Measurements from ENCODE around the gene POU3F3.

Gene POU3F3

DNA sequence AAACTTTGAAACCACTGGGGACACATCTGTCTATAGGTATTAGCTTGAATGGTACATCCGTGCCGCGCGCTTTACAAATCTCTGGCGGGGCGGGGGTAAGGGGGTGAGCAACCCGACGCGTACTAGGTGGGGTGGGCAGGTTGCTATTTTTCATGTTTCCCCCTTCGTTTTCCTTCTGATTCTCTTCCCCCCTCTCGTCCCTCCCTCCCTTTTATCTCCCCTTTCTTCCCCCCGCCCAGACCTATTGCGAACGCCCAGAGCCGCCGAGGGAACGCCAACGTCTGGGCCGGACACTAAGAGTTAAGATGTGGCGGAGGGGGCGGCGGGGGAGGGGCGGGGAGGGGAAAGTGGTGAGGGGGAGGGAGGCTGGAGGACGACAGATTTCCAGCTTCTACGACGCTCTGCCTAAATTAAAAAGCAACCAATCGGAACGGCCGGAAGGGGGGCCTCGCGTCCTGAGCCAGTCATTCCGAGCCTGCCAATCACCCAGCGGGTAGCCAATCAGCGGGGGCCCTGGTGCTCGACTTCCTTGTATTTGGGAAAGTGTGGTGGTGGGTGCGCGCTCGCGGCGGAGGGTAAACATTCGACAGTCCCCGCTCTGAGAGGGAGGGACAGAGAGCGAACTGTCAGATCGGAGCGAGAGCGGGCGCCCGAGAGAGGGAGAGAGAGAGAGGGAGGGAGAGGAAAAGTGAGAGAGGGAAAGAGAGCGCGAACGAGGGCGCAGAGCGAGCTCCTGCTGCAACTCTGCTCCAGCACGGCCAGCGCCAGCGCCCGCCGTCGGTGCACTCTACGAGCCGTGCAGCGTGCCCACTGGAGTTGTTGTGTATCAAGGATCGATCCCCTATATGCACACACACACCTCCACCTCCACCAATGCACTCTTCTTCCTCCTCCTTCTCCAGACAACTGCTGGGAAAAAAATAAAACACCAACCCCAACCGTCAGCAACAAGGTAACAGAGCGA is at the start of gene POU3F3:
TSS of gene POU3F3 (plus strand) at position 582 of the 964 bp plus-strand sequence. CDS start 1,396 bp downstream, outside the sequence.
- H3K9me3 ChIP-seq (ENCODE audit: control insufficient read depth, insufficient read depth, low read depth, low read length): no peaks in the 10 kb centered on the region
- peaks cover 16% of the 10 kb centered on the region for H3K4me1 ChIP-seq (ENCODE audit: control insufficient read depth, insufficient read depth, low read length)
- peak within 1 kb of the TSS; percentile 99 for H3K27ac ChIP-seq (ENCODE audit: extremely low read depth, low read depth, low read length)
- ChIA-PET POLR2A (interaction anchor here (0.9 to 2.2 kb wide), 5 partner anchors 8 to 151 kb away, joined by 3 to 7 read pairs (median 5); no protein-coding TSS in a partner anchor), CTCF (interaction anchor here (0.7 kb wide), 1 partner anchor 347 kb away, joined by 4 read pairs; no protein-coding TSS in a partner anchor)
- H3K4me3 ChIP-seq (ENCODE audit: low read depth, low read length): peak within 1 kb of the TSS; percentile 62
- peaks cover 6 to 8% of the 10 kb centered on the region in 2 experiments for H3K36me3 ChIP-seq (ENCODE audit: control insufficient read depth in 2 of 2, insufficient read depth in 1 of 2, low read length in 2 of 2)
- TF ChIP-seq ZNF174 (tag by site-specific recombination; IDR thresholded peaks at IDR 0.05): no peak
- TF ChIP-seq ZNF791 (tag by site-specific recombination; IDR thresholded peaks at IDR 0.05): no peak
- TF ChIP-seq ZXDB (tag by site-specific recombination; IDR thresholded peaks at IDR 0.05): peak; percentile 59
- TF ChIP-seq, protein P1, sequence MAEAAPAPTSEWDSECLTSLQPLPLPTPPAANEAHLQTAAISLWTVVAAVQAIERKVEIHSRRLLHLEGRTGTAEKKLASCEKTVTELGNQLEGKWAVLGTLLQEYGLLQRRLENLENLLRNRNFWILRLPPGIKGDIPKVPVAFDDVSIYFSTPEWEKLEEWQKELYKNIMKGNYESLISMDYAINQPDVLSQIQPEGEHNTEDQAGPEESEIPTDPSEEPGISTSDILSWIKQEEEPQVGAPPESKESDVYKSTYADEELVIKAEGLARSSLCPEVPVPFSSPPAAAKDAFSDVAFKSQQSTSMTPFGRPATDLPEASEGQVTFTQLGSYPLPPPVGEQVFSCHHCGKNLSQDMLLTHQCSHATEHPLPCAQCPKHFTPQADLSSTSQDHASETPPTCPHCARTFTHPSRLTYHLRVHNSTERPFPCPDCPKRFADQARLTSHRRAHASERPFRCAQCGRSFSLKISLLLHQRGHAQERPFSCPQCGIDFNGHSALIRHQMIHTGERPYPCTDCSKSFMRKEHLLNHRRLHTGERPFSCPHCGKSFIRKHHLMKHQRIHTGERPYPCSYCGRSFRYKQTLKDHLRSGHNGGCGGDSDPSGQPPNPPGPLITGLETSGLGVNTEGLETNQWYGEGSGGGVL (tag by site-specific recombination; IDR thresholded peaks at IDR 0.05): peak; percentile 90
- TF ChIP-seq, protein P2, sequence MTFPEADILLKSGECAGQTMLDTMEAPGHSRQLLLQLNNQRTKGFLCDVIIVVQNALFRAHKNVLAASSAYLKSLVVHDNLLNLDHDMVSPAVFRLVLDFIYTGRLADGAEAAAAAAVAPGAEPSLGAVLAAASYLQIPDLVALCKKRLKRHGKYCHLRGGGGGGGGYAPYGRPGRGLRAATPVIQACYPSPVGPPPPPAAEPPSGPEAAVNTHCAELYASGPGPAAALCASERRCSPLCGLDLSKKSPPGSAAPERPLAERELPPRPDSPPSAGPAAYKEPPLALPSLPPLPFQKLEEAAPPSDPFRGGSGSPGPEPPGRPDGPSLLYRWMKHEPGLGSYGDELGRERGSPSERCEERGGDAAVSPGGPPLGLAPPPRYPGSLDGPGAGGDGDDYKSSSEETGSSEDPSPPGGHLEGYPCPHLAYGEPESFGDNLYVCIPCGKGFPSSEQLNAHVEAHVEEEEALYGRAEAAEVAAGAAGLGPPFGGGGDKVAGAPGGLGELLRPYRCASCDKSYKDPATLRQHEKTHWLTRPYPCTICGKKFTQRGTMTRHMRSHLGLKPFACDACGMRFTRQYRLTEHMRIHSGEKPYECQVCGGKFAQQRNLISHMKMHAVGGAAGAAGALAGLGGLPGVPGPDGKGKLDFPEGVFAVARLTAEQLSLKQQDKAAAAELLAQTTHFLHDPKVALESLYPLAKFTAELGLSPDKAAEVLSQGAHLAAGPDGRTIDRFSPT (tag by site-specific recombination; IDR thresholded peaks at IDR 0.05): peak; percentile 44; the same call in 1 of the 2 replicates
- peak; percentile 79 for TF ChIP-seq ZNF501 (tag by site-specific recombination; IDR thresholded peaks at IDR 0.05)
- TF ChIP-seq, protein P3, sequence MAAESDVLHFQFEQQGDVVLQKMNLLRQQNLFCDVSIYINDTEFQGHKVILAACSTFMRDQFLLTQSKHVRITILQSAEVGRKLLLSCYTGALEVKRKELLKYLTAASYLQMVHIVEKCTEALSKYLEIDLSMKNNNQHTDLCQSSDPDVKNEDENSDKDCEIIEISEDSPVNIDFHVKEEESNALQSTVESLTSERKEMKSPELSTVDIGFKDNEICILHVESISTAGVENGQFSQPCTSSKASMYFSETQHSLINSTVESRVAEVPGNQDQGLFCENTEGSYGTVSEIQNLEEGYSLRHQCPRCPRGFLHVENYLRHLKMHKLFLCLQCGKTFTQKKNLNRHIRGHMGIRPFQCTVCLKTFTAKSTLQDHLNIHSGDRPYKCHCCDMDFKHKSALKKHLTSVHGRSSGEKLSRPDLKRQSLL (tag by site-specific recombination; IDR thresholded peaks at IDR 0.05): peak; percentile 36; the same call in 1 of the 2 replicates
- no peak for TF ChIP-seq ZNF585B (tag by site-specific recombination; IDR thresholded peaks at IDR 0.05)
- TF ChIP-seq, protein P4, sequence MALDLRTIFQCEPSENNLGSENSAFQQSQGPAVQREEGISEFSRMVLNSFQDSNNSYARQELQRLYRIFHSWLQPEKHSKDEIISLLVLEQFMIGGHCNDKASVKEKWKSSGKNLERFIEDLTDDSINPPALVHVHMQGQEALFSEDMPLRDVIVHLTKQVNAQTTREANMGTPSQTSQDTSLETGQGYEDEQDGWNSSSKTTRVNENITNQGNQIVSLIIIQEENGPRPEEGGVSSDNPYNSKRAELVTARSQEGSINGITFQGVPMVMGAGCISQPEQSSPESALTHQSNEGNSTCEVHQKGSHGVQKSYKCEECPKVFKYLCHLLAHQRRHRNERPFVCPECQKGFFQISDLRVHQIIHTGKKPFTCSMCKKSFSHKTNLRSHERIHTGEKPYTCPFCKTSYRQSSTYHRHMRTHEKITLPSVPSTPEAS (tag by site-specific recombination; IDR thresholded peaks at IDR 0.05): 0 out of 2 replicates have a peak, but pooled peaks have one; percentile 23
- TF ChIP-seq ZNF621 (tag by site-specific recombination; IDR thresholded peaks at IDR 0.05): no peak
- TF ChIP-seq ZNF707 (tag by site-specific recombination; IDR thresholded peaks at IDR 0.05): no peak
- TF ChIP-seq ZNF514 (tag by site-specific recombination; IDR thresholded peaks at IDR 0.05): no peak
- no peak for TF ChIP-seq ZNF157 (tag by site-specific recombination; IDR thresholded peaks at IDR 0.05)
- no peak for TF ChIP-seq ZNF302 (tag by site-specific recombination; IDR thresholded peaks at IDR 0.05; ENCODE audit: low read depth)
- TF ChIP-seq ZNF658 (tag by site-specific recombination; IDR thresholded peaks at IDR 0.05): no peak
- no peak for TF ChIP-seq ZNF677 (tag by site-specific recombination; IDR thresholded peaks at IDR 0.05)
- TF ChIP-seq, protein P5, sequence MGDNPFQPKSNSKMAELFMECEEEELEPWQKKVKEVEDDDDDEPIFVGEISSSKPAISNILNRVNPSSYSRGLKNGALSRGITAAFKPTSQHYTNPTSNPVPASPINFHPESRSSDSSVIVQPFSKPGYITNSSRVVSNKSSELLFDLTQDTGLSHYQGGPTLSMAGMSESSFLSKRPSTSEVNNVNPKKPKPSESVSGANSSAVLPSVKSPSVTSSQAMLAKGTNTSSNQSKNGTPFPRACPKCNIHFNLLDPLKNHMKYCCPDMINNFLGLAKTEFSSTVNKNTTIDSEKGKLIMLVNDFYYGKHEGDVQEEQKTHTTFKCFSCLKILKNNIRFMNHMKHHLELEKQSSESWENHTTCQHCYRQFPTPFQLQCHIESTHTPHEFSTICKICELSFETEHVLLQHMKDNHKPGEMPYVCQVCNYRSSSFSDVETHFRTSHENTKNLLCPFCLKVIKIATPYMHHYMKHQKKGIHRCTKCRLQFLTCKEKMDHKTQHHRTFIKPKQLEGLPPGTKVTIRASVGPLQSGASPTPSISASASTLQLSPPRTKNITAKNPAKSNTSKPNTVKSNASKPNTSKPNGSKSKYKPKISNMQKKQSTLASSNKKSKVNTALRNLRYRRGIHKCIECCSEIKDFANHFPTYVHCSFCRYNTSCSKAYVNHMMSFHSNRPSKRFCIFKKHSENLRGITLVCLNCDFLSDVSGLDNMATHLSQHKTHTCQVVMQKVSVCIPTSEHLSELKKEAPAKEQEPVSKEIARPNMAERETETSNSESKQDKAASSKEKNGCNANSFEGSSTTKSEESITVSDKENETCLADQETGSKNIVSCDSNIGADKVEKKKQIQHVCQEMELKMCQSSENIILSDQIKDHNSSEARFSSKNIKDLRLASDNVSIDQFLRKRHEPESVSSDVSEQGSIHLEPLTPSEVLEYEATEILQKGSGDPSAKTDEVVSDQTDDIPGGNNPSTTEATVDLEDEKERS (tag by site-specific recombination; IDR thresholded peaks at IDR 0.05): no peak
- no peak for TF ChIP-seq ZNF146 (tag by site-specific recombination; IDR thresholded peaks at IDR 0.05)
- no peak for TF ChIP-seq BCL11B (tag by site-specific recombination; IDR thresholded peaks at IDR 0.05; ENCODE audit: low read depth)
- no peak for TF ChIP-seq RBAK (tag by site-specific recombination; IDR thresholded peaks at IDR 0.05)
- TF ChIP-seq ZNF341 (tag by site-specific recombination; IDR thresholded peaks at IDR 0.05; ENCODE audit: low read depth): no peak; the same call in 1 of the 2 replicates
- TF ChIP-seq, protein P6, sequence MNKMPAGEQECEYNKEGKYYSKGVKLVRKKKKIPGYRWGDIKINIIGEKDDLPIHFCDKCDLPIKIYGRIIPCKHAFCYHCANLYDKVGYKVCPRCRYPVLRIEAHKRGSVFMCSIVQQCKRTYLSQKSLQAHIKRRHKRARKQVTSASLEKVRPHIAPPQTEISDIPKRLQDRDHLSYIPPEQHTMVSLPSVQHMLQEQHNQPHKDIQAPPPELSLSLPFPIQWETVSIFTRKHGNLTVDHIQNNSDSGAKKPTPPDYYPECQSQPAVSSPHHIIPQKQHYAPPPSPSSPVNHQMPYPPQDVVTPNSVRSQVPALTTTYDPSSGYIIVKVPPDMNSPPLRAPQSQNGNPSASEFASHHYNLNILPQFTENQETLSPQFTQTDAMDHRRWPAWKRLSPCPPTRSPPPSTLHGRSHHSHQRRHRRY (tag by site-specific recombination; IDR thresholded peaks at IDR 0.05): no peak
- TF ChIP-seq, protein P7, sequence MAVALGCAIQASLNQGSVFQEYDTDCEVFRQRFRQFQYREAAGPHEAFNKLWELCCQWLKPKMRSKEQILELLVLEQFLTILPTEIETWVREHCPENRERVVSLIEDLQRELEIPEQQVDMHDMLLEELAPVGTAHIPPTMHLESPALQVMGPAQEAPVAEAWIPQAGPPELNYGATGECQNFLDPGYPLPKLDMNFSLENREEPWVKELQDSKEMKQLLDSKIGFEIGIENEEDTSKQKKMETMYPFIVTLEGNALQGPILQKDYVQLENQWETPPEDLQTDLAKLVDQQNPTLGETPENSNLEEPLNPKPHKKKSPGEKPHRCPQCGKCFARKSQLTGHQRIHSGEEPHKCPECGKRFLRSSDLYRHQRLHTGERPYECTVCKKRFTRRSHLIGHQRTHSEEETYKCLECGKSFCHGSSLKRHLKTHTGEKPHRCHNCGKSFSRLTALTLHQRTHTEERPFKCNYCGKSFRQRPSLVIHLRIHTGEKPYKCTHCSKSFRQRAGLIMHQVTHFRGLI (tag by site-specific recombination; IDR thresholded peaks at IDR 0.05): no peak
- peak; percentile 71; the same call in 1 of the 2 replicates for TF ChIP-seq ZNF777 (tag by site-specific recombination; IDR thresholded peaks at IDR 0.05; ENCODE audit: borderline replicate concordance)

Data from HEK293 (cell line).